Gastrocnemius medialis (tissue), 4 donors: ENCODE results near the gene OLR1.

Experiments used
- CTCF ChIP-seq, 5 experiments: fragments of 450-650 bp in 3 of 5; fragments of 200-600 bp in 2 of 5; sonication (generic) in 2 of 5; IDR thresholded peaks in 4 of 5; conservative IDR thresholded peaks in 1 of 5; 1 replicate in 4 of 5; 2 replicates in 1 of 5; pipeline ENCODE4 v1.5.1; 2016 to 2019; ENCODE audit warnings: antibody characterized with exemption in 5 of 5, mild to moderate bottlenecking in 3 of 5, moderate library complexity in 3 of 5
- POLR2A ChIP-seq, 2 donors: fragments of 450-650 bp; IDR thresholded peaks; one replicate each; pipeline ENCODE4 v1.6.1; 2017; ENCODE audit warnings: antibody characterized with exemption in 2 of 2, mild to moderate bottlenecking in 2 of 2, moderate library complexity in 2 of 2

- TF ChIP-seq CTCF (IDR thresholded peaks at IDR 0.05 in 4 of 5, conservative IDR thresholded peaks at IDR 0.05 in 1 of 5), result no peak
- no peak for TF ChIP-seq POLR2A (IDR thresholded peaks at IDR 0.05)
These were observed 58.0 kb downstream of the OLR1 start for GRCh38 chr12:10113920-10114319.
